Ovary (tissue), 9 donors: ENCODE measurements around the gene FAM136A. TPM values are rescaled to one million over a fixed set of nuclear protein-coding genes. Genes with fewer than 3 reads are reported as not detected.
"Not testable (repeated sequence)": the region's sequence is repeated elsewhere in the genome, so short reads cannot be mapped to it uniquely, and the experiment has no call there.

Experiments used
- DNase-seq, 5 donors: peaks; one replicate each; pipeline ENCODE4 v3.0.0-alpha.2; 2019 to 2020
- H3K27ac ChIP-seq, 2 donors: fragments of 200-600 bp; one replicate each; pipeline versions ENCODE4 v1.5.1 to v1.8.0; 2019 to 2022
- H3K27me3 ChIP-seq: fragments of 200-600 bp; one replicate; pipeline ENCODE4 v1.8.0; 2022
- H3K36me3 ChIP-seq: fragments of 200-600 bp; sonication (generic); one replicate; pipeline ENCODE4 v1.5.1; 2019
- H3K4me1 ChIP-seq: one replicate; pipeline ENCODE4 v1.8.1; 2013; ENCODE audit warnings: mild to moderate bottlenecking, moderate library complexity; ENCODE audit not compliant: insufficient read depth
- H3K4me3 ChIP-seq: fragments of 200-600 bp; sonication (generic); one replicate; pipeline ENCODE4 v1.5.1; 2017
- H3K9me3 ChIP-seq, 2 donors: fragments of 200-600 bp in 1 of 2; sonication (generic) in 1 of 2; one replicate each; pipeline versions ENCODE4 v1.5.1 to v1.8.1; 2013 to 2019; ENCODE audit warnings: mild to moderate bottlenecking in 1 of 2, moderate library complexity in 1 of 2
- EP300 ChIP-seq: sonication (generic); formaldehyde crosslinking; IDR thresholded peaks from one replicate; pipeline ENCODE4 v1.6.1; 2017; ENCODE audit warnings: antibody characterized with exemption
- POLR2A ChIP-seq: fragments of 450-650 bp; IDR thresholded peaks from one replicate; pipeline ENCODE4 v1.6.1; 2017; ENCODE audit warnings: antibody characterized with exemption, mild to moderate bottlenecking, moderate library complexity
- WGBS, 3 donors: extraction: QIAGEN DNeasy Blood & Tissue Kit in 1 of 3; methylation state at CpG; one replicate each; pipeline versions ENCODE4 v1.1.5 to v1.1.7; 2013 to 2017; 5-methylcytosine and 5-hydroxymethylcytosine counted together
- intact Hi-C, 4 donors: fragments of 100-400 bp; cut with DNase I; formaldehyde crosslinking; loops; one replicate each; pipeline versions ENCODE4 v1.11.0 to v1.15.1; 2022 to 2023
- polyA plus RNA-seq, 2 donors: library from polyadenylated mRNA; stranded (reverse); fragments of 200-250 nt in 1 of 2; fragments of 350-450 nt in 1 of 2; fragmentation: Illumina TruSeq in 1 of 2; extraction: RNeasy Lipid Tissue Mini Kit (QIAGEN cat#74804) in 1 of 2; gene quantifications; one replicate each; pipeline ENCODE4 v1.2.3, GENCODE V29; 2013 to 2014
- total RNA-seq, 7 donors: library from RNA; depleted of rRNA in 2 of 7; stranded (reverse); fragments of >200 nt in 2 of 7; fragmentation: NEBNext Ultra II Directional in 3 of 7; extraction: Animal tissue kit (Norgen Biotek cat#: 25700) in 3 of 7; gene quantifications; one replicate each; pipeline versions ENCODE4 v1.1.0 to v1.2.4, GENCODE V29; 2016 to 2023
- TF ChIP-seq, protein P1 (sequence below), 3 donors: fragments of 450-650 bp in 2 of 3; fragments of 200-600 bp in 1 of 3; IDR thresholded peaks; one replicate each; pipeline versions ENCODE4 v1.5.1 to v1.8.0; 2016 to 2022; ENCODE audit warnings: antibody characterized with exemption in 3 of 3, mild to moderate bottlenecking in 1 of 3
- donor health status: DM: no; HTN: no; CAD: no; lungs with moderate emphysema.
- donor health status: DM: no; HTN: no; CAD: no.
- donor health status: Bipolar disorder and iron deficiency.
- donor health status: DM: yes; HTN: yes; CAD: no.
- donor health status: DM: no; HTN: no; CAD: no.
- donor health status: DM: yes; HTN: yes; CAD: no.

The FAM136A gene
- total and polyA plus RNA-seq, 9 donors, result 10.4 to 34.5 (median 17.2) TPM

DNA sequence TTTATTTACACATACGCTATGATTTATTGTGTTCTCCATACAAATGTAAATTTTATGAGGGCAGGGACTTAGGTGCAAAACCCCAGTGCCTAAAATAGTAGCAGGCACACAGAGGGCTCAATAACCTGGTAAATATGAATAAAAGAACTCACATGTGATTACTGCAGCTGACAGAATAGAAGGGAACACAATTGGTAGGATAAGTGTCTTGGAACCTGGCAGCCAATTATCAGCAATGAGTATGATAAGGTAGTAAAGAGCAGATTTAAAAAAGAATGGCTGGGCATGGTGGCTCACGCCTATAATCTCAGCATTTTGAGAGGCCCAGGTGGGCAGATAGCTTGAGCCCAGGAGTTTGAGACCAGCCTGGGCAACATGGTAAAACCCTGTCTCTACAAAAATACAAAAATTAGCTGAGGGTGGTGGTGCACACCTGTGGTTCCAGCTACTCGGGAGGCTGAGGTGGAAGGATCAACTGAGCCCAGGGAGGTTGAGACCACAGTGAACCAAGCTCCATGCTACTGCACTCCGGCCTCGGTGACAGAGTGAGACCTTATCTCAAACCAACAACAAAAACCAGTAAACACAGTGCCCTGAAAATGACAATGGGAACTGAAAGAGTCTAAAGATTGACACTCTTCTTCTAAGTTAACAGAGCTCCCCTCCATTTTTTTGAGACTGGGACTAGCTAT lies 18.2 kb downstream of the FAM136A start:
- intact Hi-C loops, result no loop called here
- Histone ChIP-seq H3K27me3 (no peaks in the 10 kb centered on the region), H3K4me1 (no peaks in the 10 kb centered on the region), H3K27ac (no peak overlapping the region), H3K4me3 (no peak overlapping the region), H3K36me3 (no peaks in the 10 kb centered on the region), H3K9me3 (no peaks in the 10 kb centered on the region)
- no peak for DNase-seq
- TF ChIP-seq EP300 (no peak), POLR2A (no peak)
- TF ChIP-seq, protein P1, sequence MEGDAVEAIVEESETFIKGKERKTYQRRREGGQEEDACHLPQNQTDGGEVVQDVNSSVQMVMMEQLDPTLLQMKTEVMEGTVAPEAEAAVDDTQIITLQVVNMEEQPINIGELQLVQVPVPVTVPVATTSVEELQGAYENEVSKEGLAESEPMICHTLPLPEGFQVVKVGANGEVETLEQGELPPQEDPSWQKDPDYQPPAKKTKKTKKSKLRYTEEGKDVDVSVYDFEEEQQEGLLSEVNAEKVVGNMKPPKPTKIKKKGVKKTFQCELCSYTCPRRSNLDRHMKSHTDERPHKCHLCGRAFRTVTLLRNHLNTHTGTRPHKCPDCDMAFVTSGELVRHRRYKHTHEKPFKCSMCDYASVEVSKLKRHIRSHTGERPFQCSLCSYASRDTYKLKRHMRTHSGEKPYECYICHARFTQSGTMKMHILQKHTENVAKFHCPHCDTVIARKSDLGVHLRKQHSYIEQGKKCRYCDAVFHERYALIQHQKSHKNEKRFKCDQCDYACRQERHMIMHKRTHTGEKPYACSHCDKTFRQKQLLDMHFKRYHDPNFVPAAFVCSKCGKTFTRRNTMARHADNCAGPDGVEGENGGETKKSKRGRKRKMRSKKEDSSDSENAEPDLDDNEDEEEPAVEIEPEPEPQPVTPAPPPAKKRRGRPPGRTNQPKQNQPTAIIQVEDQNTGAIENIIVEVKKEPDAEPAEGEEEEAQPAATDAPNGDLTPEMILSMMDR (IDR thresholded peaks at IDR 0.05), result no peak
- WGBS, 3 donors, result 90 to 94% (median 93%) methylated on average over 5 of the region's 5 CpGs

DNA sequence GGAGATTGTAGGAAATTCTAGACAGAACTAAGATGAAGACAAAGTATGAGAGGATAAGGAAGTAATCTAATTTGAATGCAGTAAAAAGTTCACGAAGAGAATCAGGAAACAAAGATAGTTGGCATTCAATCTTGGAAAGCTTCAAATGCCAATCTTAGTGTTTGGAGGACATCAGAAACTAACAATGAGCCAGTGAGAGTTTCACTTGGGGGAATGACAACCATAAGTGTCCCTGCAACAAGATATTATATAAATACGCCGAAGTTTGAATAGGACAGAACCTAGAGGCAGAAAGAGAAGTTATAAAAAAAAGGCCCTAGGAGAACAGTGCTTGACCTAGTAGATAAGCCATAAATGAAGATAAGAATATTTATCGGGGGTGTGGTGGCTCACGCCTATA lies 19.4 kb downstream of the FAM136A start:
- Histone ChIP-seq H3K9me3 (no peaks in the 10 kb centered on the region), H3K27ac (no peak overlapping the region), H3K36me3 (no peaks in the 10 kb centered on the region), H3K4me1 (no peaks in the 10 kb centered on the region), H3K4me3 (no peak overlapping the region), H3K27me3 (no peaks in the 10 kb centered on the region)
- intact Hi-C loops, result no loop called here
- TF ChIP-seq, protein P1 (IDR thresholded peaks at IDR 0.05), result no peak
- no peak for TF ChIP-seq EP300
- no peak for TF ChIP-seq POLR2A
- no peak for DNase-seq
- WGBS, 3 donors, result 87 to 91% (median 91%) methylated on average over 5 of the region's 5 CpGs

GRCh38 chr2:70280242-70280798 lies 21.5 kb downstream of the FAM136A start:
- no peak for DNase-seq
- H3K36me3 ChIP-seq, result no peaks in the 10 kb centered on the region
- H3K27me3 ChIP-seq, result no peaks in the 10 kb centered on the region
- no peak overlapping the region for H3K4me3 ChIP-seq
- TF ChIP-seq, protein P1 (IDR thresholded peaks at IDR 0.05), result no peak
- TF ChIP-seq EP300, result no peak
- TF ChIP-seq POLR2A, result no peak
- intact Hi-C loops, result no loop called here
- WGBS, 3 donors, result 89 to 96% (median 93%) methylated on average over 2 of the region's 2 CpGs
- no peaks in the 10 kb centered on the region for H3K9me3 ChIP-seq
- H3K27ac ChIP-seq, result no peak overlapping the region
- H3K4me1 ChIP-seq, result no peaks in the 10 kb centered on the region

DNA sequence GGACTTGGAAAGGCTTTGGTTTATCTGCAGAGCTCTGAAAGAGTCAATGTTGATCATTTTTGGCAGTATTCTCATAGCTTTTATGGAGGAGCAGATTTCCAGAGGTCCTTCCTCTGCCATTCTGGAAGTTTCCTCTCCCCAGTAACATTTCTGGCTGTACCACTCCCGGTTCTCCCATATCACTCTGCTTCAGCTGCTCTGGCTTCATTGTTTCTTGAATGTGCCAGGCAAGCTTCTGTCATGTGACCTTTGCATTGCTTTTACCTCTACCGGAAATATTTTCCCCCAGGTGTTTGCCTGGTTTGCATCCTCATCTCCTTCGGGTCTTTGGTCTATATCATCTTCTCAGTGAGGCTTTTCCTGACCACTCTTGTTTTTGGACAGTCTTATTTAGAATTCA lies 31.5 kb downstream of the FAM136A start:
- intact Hi-C loops, result no loop called here
- 55 to 77% (median 63%) methylated on average over 3 of the region's 3 CpGs for WGBS, 3 donors

DNA sequence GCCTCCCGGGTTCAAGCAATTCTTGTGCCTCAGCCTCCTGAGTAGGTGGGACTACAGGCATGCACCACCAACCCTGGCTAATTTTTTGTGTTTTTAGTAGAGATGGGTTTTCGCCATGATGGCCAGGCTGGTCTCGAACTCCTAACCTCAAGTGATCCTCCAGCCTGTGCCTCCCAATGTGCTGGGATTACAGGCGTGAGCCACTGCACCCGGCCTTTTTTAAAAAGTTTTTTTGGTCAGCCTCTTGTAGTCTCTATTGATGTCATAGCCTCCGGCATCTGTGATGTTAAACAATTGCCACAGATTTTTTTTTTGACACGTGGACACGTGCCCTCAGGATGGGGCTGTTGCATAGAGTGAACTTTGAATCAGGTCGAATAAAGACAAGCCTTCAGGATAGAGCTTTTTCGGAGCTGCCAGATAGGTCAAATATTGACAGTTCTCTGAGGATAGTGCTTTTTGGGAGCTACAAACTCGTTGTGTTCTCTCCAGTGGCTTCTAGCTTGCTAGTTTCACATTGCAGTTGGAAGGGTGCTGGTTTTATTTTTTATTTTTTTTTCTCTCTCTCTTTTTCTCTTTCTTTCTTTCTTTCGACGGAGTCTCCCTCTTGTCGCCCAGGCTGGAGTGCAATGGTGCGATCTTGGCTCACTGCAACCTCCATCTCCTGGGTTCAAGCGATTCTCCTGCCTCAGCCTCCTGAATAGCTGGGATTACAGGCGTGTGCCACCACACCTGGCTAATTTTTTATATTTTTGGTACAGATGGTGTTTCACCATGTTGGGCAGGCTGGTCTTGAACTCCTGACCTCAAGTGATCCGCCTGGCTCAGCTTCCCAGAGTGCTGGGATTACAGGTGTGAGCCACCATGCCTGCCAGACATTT lies 32.2 kb downstream of the FAM136A start:
- DNase-seq, H3K27me3 ChIP-seq, H3K9me3 ChIP-seq, H3K27ac ChIP-seq, H3K4me1 ChIP-seq, intact Hi-C loops, H3K4me3 ChIP-seq, H3K36me3 ChIP-seq: not testable (repeated sequence)
- WGBS, 3 donors, result 91% methylated on average over 18 of the region's 18 CpGs

More for the DNA sequence above, 31.5 kb downstream of the FAM136A start:
- H3K27ac ChIP-seq, result no peak overlapping the region
- no peak overlapping the region for H3K4me3 ChIP-seq
- H3K27me3 ChIP-seq, result no peaks in the 10 kb centered on the region
- H3K9me3 ChIP-seq, result no peaks in the 10 kb centered on the region
- TF ChIP-seq POLR2A (no peak), EP300 (no peak)
- TF ChIP-seq, protein P1 (IDR thresholded peaks at IDR 0.05), result no peak
- H3K4me1 ChIP-seq, result no peaks in the 10 kb centered on the region
- no peaks in the 10 kb centered on the region for H3K36me3 ChIP-seq
- no peak for DNase-seq

DNA sequence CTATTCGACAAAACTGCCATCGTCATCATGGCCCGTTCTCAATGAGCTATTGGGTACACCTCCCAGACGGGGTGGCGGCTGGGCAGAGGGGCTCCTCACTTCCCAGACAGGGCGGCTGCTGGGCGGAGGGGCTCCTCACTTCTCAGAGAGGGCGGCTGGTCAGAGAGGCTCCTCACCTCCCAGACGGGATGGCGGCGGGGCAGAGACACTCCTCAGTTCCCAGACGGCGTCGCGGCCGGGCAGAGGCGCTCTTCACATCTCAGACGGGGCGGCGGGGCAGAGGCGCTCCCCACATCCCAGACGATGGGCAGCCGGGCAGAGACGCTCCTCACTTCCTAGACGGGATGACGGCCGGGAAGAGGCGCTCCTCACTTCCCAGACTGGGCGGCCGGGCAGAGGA lies 34.9 kb downstream of the FAM136A start:
- H3K4me1 ChIP-seq, H3K4me3 ChIP-seq, H3K27ac ChIP-seq, H3K36me3 ChIP-seq, intact Hi-C loops, DNase-seq, H3K9me3 ChIP-seq, H3K27me3 ChIP-seq: not testable (repeated sequence)
- WGBS, 3 donors, result 96 to 97% (median 97%) methylated on average over 27 to 30 of the region's 30 CpGs
